IMR-90 (cell line): ENCODE results near the gene TBC1D12. TPM values are rescaled to one million over a fixed set of nuclear protein-coding genes. Genes with fewer than 3 reads are reported as not detected.

Source experiments
- ATAC-seq: fragments of 200-7000 bp; cut with Tn5 transposase; 2 replicates; pipeline ENCODE4 v1.9.1; 2020; ENCODE audit warnings: low read depth, mild to moderate bottlenecking, moderate library complexity
- BruUV-seq: library from RNA; stranded (reverse); fragments of 400-500 nt; replicated peaks from 2 replicates; lab custom pipeline; 2021; lab: Mats Ljungman, UMichigan
- CTCF ChIA-PET: fragments of 300-600 bp; formaldehyde crosslinking; extraction: SDS; loops from one replicate; lab custom pipeline; 2021; ENCODE audit warnings: antibody characterized with exemption; lab: Yijun Ruan, JAX
- POLR2A ChIA-PET: fragments of 300-600 bp; sonication (Branson Sonifier 250); formaldehyde crosslinking; loops from one replicate; lab custom pipeline; 2022; ENCODE audit warnings: antibody characterized with exemption; ENCODE audit not compliant: unreplicated experiment; lab: Charles Lee
- DNase-seq: peaks from one replicate; pipeline ENCODE4 v3.0.0; 2013
- H2AFZ ChIP-seq: replicated peaks from 2 replicates; pipeline ENCODE3; 2013; ENCODE audit warnings: low read length, mild to moderate bottlenecking; ENCODE audit not compliant: poor library complexity
- H2AK5ac ChIP-seq: 2 replicates; pipeline ENCODE4 v1.6.1; 2013; ENCODE audit warnings: low read depth, low read length, inconsistent platforms
- H2AK9ac ChIP-seq: replicated peaks from 2 replicates; pipeline ENCODE3; 2013; ENCODE audit warnings: mild to moderate bottlenecking, low read depth, low read length, moderate library complexity; ENCODE audit not compliant: poor library complexity
- H2BK120ac ChIP-seq: 2 replicates; pipeline ENCODE4 v1.6.1; 2013; ENCODE audit warnings: low read depth, low read length, inconsistent platforms
- H2BK15ac ChIP-seq: 3 replicates; pipeline ENCODE4 v1.6.1; 2013; ENCODE audit warnings: low read depth, low read length, inconsistent platforms
- H2BK20ac ChIP-seq: 2 replicates; pipeline ENCODE4 v1.6.1; 2013; ENCODE audit warnings: low read depth, mild to moderate bottlenecking, inconsistent platforms, low read length, moderate library complexity
- H2BK5ac ChIP-seq: 2 replicates; pipeline ENCODE4 v1.6.1; 2013; ENCODE audit warnings: mild to moderate bottlenecking, low read depth, low read length, inconsistent platforms; ENCODE audit not compliant: poor library complexity, severe bottlenecking
- H3K14ac ChIP-seq: replicated peaks from 2 replicates; pipeline ENCODE4 v1.6.1; 2013; ENCODE audit warnings: low read depth, low read length, inconsistent platforms
- H3K18ac ChIP-seq: 2 replicates; pipeline ENCODE4 v1.6.1; 2013; ENCODE audit warnings: low read depth, low read length, control low read depth
- H3K23ac ChIP-seq: 2 replicates; pipeline ENCODE4 v1.6.1; 2013; ENCODE audit warnings: low read depth, low read length, inconsistent platforms
- H3K27ac ChIP-seq: 2 replicates; pipeline ENCODE4 v1.5.1; 2013; ENCODE audit warnings: mild to moderate bottlenecking, control low read depth, low read length; ENCODE audit not compliant: insufficient read depth
- H3K27me3 ChIP-seq: 2 replicates; pipeline ENCODE4 v1.6.1; 2013; ENCODE audit warnings: low read length; ENCODE audit not compliant: control insufficient read depth, insufficient read depth
- H3K36me3 ChIP-seq: 2 replicates; pipeline ENCODE4 v1.6.1; 2013; ENCODE audit warnings: low read length, mixed read lengths; ENCODE audit not compliant: control insufficient read depth, insufficient read depth
- H3K4ac ChIP-seq: 2 replicates; pipeline ENCODE4 v1.6.1; 2013; ENCODE audit warnings: low read depth, low read length, inconsistent platforms
- H3K4me1 ChIP-seq: 2 replicates; pipeline ENCODE4 v1.6.1; 2013; ENCODE audit warnings: low read length, mixed read lengths; ENCODE audit not compliant: control insufficient read depth, insufficient read depth
- H3K4me2 ChIP-seq: 2 replicates; pipeline ENCODE4 v1.6.1; 2013; ENCODE audit warnings: low read depth, mild to moderate bottlenecking, control low read depth, low read length, moderate library complexity
- H3K4me3 ChIP-seq: 2 replicates; pipeline ENCODE4 v1.5.1; 2013; ENCODE audit warnings: low read depth, mild to moderate bottlenecking, control low read depth, low read length, moderate library complexity; ENCODE audit not compliant: insufficient read depth
- H3K56ac ChIP-seq: 2 replicates; pipeline ENCODE4 v1.6.1; 2013; ENCODE audit warnings: low read length, inconsistent platforms; ENCODE audit not compliant: insufficient read depth; ENCODE audit errors: extremely low read depth
- H3K79me1 ChIP-seq, 2 experiments: 2 replicates each; pipeline ENCODE4 v1.6.1; 2013; ENCODE audit warnings: low read length in 2 of 2, inconsistent platforms in 1 of 2, low read depth in 1 of 2
- H3K9ac ChIP-seq: 2 replicates; pipeline ENCODE4 v1.6.1; 2013; ENCODE audit warnings: low read depth, low read length, control low read depth
- H3K9me1 ChIP-seq: 2 replicates; pipeline ENCODE4 v1.6.1; 2013; ENCODE audit warnings: low read length, inconsistent platforms; ENCODE audit not compliant: insufficient read depth
- H3K9me3 ChIP-seq: 2 replicates; pipeline ENCODE4 v1.6.1; 2013; ENCODE audit warnings: low read length; ENCODE audit not compliant: control insufficient read depth, insufficient read depth
- H4K20me1 ChIP-seq: 2 replicates; pipeline ENCODE4 v1.6.1; 2013; ENCODE audit warnings: low read length, inconsistent platforms; ENCODE audit not compliant: insufficient read depth
- H4K5ac ChIP-seq: 2 replicates; pipeline ENCODE4 v1.6.1; 2013; ENCODE audit warnings: mild to moderate bottlenecking, low read depth, low read length, control low read depth
- H4K8ac ChIP-seq, 2 experiments: 2 replicates each; pipeline ENCODE4 v1.6.1; 2013; ENCODE audit warnings: low read depth in 2 of 2, low read length in 2 of 2, control low read depth in 1 of 2, inconsistent platforms in 1 of 2
- H4K91ac ChIP-seq: 2 replicates; pipeline ENCODE4 v1.6.1; 2013; ENCODE audit warnings: low read depth, low read length, inconsistent platforms; ENCODE audit not compliant: insufficient read depth
- FOS ChIP-seq: fragments of 150-350 bp; IDR thresholded peaks from 2 replicates; pipeline ENCODE4 v1.6.1; 2016; ENCODE audit warnings: low read depth, low read length
- WGBS, 2 experiments: methylation state at CpG; one replicate each; pipeline versions ENCODE4 v1.1.5 to v1.1.7; 2013; ENCODE audit warnings: missing lambda C conversion rate in 2 of 2; ENCODE audit not compliant: insufficient read length in 1 of 2; ENCODE audit errors: extremely low coverage in 2 of 2; 5-methylcytosine and 5-hydroxymethylcytosine counted together
- dilution Hi-C: fragments of 300-500 bp; cut with HindIII; formaldehyde crosslinking; loops from one replicate; pipeline ENCODE4 v1.14.3; 2018; ENCODE audit warnings: low sequenced_read_pairs; ENCODE audit not compliant: unreplicated experiment
- in situ Hi-C: fragments of 300-500 bp; cut with MboI; formaldehyde crosslinking; loops from 3 replicates; pipeline ENCODE4 v1.14.3; 2019; ENCODE audit warnings: low sequenced_read_pairs, inconsistent platforms, mixed read lengths
- intact Hi-C: fragments of 100-400 bp; cut with micrococcal nuclease; formaldehyde crosslinking; loops from 2 replicates; pipeline ENCODE4 v1.10.0; 2022
- polyA plus RNA-seq, 3 experiments: library from polyadenylated mRNA; depleted of rRNA; stranded (reverse); fragments of >200 nt; gene quantifications; 2 replicates each; pipeline ENCODE4 v1.2.3, GENCODE V29; 2012; ENCODE audit warnings: low replicate concordance in 1 of 3
- total RNA-seq: library from RNA; depleted of rRNA; stranded (reverse); fragments of >200 nt; gene quantifications from 2 replicates; pipeline ENCODE4 v1.2.3, GENCODE V29; 2012

Gene TBC1D12
- total and polyA plus RNA-seq, 2 of the 4 experiments (the other 2 are of a cell fraction): 1.9 to 5.4 TPM

GRCh38 chr10:94546901-94547185 lies 144.5 kb downstream of the TBC1D12 start:
- Histone ChIP-seq H3K9me3 (no peaks in the 10 kb centered on the region), H3K9ac (peak overlapping the region; percentile 50; the same call in 1 of the 2 replicates), H3K4me1 (no peaks in the 10 kb centered on the region), H2AFZ (no peak overlapping the region), H3K4ac (no peak overlapping the region), H4K8ac (peak overlapping the region in 1 of 2 experiments; percentile 10; a peak in 1 of 4 replicates), H4K91ac (no peak overlapping the region), H2AK5ac (no peak overlapping the region), H3K18ac (no peak overlapping the region), H2BK120ac (no peak overlapping the region), H3K27ac (no peak overlapping the region), H4K20me1 (no peaks in the 10 kb centered on the region), H3K79me1 (peaks cover 3 to 8% of the 10 kb centered on the region in 2 experiments), H3K9me1 (peaks cover 3% of the 10 kb centered on the region; the same call in 1 of the 2 replicates), H3K36me3 (no peaks in the 10 kb centered on the region), H3K4me3 (peak overlapping the region; percentile 87), H2BK15ac (no peak overlapping the region), H3K27me3 (no peaks in the 10 kb centered on the region), H3K23ac (no peak overlapping the region), H4K5ac (no peak overlapping the region), H3K56ac (no peak overlapping the region), H2AK9ac (no peak overlapping the region), H3K4me2 (peak overlapping the region; percentile 99), H2BK5ac (no peak overlapping the region), H2BK20ac (no peak overlapping the region), H3K14ac (no peak overlapping the region)
- BruUV-seq: no TSS peak
- WGBS, 2 experiments: no CpG with 5 or more reads among the region's 1 CpG
- no peak for TF ChIP-seq FOS
- CTCF ChIA-PET: interaction anchor here (0.5 kb wide), 1 partner anchor 18 kb away, joined by 3 read pairs; no protein-coding TSS in a partner anchor
- DNase-seq (peak; percentile 12), ATAC-seq (no peak)
- in situ Hi-C loops (no loop called here), dilution Hi-C loops (no loop called here), intact Hi-C loops (no loop called here)
- POLR2A ChIA-PET: no interaction called here
